Measurements from ENCODE around the gene EYA4.
A peak's percentile ranks its signal among the peaks of the same experiment; 100 is the strongest.

Gene EYA4

GRCh38 chr6:133242637-133243585 is 1.8 kb downstream of the EYA4 start:
- DNase-seq (ENCODE audit: low spot score): no peak

GRCh38 chr6:133243723-133244305 is 2.7 kb downstream of the EYA4 start:
- DNase-seq (ENCODE audit: low spot score): no peak

GRCh38 chr6:133244519-133244918 is 3.4 kb downstream of the EYA4 start:
- DNase-seq (ENCODE audit: low spot score): no peak

GRCh38 chr6:133245007-133245406 is 3.9 kb downstream of the EYA4 start:
- DNase-seq (ENCODE audit: low spot score): no peak

GRCh38 chr6:133245422-133245903 is 4.3 kb downstream of the EYA4 start:
- DNase-seq (ENCODE audit: low spot score): no peak

- no peak for DNase-seq (ENCODE audit: low spot score)
Measured at GRCh38 chr6:133247581-133247980, 6.4 kb downstream of the EYA4 start.

- no peak for DNase-seq (ENCODE audit: low spot score)
Measured at GRCh38 chr6:133248241-133249001, 7.3 kb downstream of the EYA4 start.

GRCh38 chr6:133251688-133252087 is 10.5 kb downstream of the EYA4 start:
- DNase-seq (ENCODE audit: low spot score): no peak

GRCh38 chr6:133254552-133255228 is 13.5 kb downstream of the EYA4 start:
- no peak for DNase-seq (ENCODE audit: low spot score)

- no peak for DNase-seq (ENCODE audit: low spot score)
Measured at GRCh38 chr6:133257545-133258105, 16.5 kb downstream of the EYA4 start.

- no peak for DNase-seq (ENCODE audit: low spot score)
Measured at GRCh38 chr6:133259561-133259960, 18.4 kb downstream of the EYA4 start.

- DNase-seq (ENCODE audit: low spot score): no peak
Measured at GRCh38 chr6:133262804-133263203, 21.6 kb downstream of the EYA4 start.

GRCh38 chr6:133265066-133265465 is 23.9 kb downstream of the EYA4 start:
- DNase-seq (ENCODE audit: low spot score): no peak

GRCh38 chr6:133266186-133266585 is 25.0 kb downstream of the EYA4 start:
- DNase-seq (ENCODE audit: low spot score): no peak

- no peak for DNase-seq (ENCODE audit: low spot score)
Measured at GRCh38 chr6:133268621-133269020, 27.5 kb downstream of the EYA4 start.

GRCh38 chr6:133274813-133275212 is 33.7 kb downstream of the EYA4 start:
- DNase-seq (ENCODE audit: low spot score): no peak

GRCh38 chr6:133275213-133275612 is 34.1 kb downstream of the EYA4 start:
- DNase-seq (ENCODE audit: low spot score): no peak

- DNase-seq (ENCODE audit: low spot score): no peak
Measured at GRCh38 chr6:133277228-133277899, 36.2 kb downstream of the EYA4 start.

- DNase-seq (ENCODE audit: low spot score): no peak
Measured at GRCh38 chr6:133277900-133278545, 36.9 kb downstream of the EYA4 start.

GRCh38 chr6:133286765-133287164 is 45.6 kb downstream of the EYA4 start:
- DNase-seq (ENCODE audit: low spot score): no peak

GRCh38 chr6:133288662-133289061 is 47.5 kb downstream of the EYA4 start:
- DNase-seq (ENCODE audit: low spot score): peak; percentile 37

All from COLO829 (cell line).